Dermis blood vessel endothelial cell (primary cell): ENCODE data around the gene SCAND1. TPM values are rescaled to one million over a fixed set of nuclear protein-coding genes. Genes with fewer than 3 reads are reported as not detected.
"Not testable (repeated sequence)": the region's sequence is repeated elsewhere in the genome, so short reads cannot be mapped to it uniquely, and the experiment has no call there.

ENCODE experiments used
- DNase-seq: peaks from one replicate; pipeline ENCODE4 v3.0.0; 2010
- total RNA-seq: library from RNA; depleted of rRNA; stranded (reverse); fragments of >200 nt; gene quantifications from 2 replicates; pipeline ENCODE4 v1.2.3, GENCODE V29; 2014

SCAND1 gene
- total RNA-seq, 1 donor from 2014 or later: 89.0 TPM

GRCh38 chr20:35956616-35957015 is 2.3 kb upstream of the SCAND1 start:
- DNase-seq: no peak

GRCh38 chr20:35954907-35955251 is 577 bp upstream of the SCAND1 start:
- peak; percentile 55 for DNase-seq

GRCh38 chr20:35953387-35954199 is 709 bp downstream of the SCAND1 start:
- DNase-seq: peak; percentile 68

GRCh38 chr20:35952480-35953386 is 1.6 kb downstream of the SCAND1 start:
- DNase-seq: peak; percentile 19

- DNase-seq: not testable (repeated sequence)
Observed at GRCh38 chr20:35952080-35952479, 2.2 kb downstream of the SCAND1 start.

GRCh38 chr20:35950093-35950492 is 4.2 kb downstream of the SCAND1 start:
- no peak for DNase-seq

GRCh38 chr20:35947907-35948306 is 6.4 kb downstream of the SCAND1 start:
- no peak for DNase-seq

GRCh38 chr20:35947489-35947888 is 6.8 kb downstream of the SCAND1 start:
- peak; percentile 50 for DNase-seq

GRCh38 chr20:35942243-35942642 is 12.1 kb downstream of the SCAND1 start:
- no peak for DNase-seq

GRCh38 chr20:35941620-35942019 is 12.7 kb downstream of the SCAND1 start:
- no peak for DNase-seq

GRCh38 chr20:35939264-35939663 is 15.0 kb downstream of the SCAND1 start:
- no peak for DNase-seq

GRCh38 chr20:35934050-35934449 is 20.3 kb downstream of the SCAND1 start:
- DNase-seq: no peak

- DNase-seq: no peak
Observed at GRCh38 chr20:35929301-35929700, 25.0 kb downstream of the SCAND1 start.

- no peak for DNase-seq
Observed at GRCh38 chr20:35920523-35920922, 33.8 kb downstream of the SCAND1 start.

GRCh38 chr20:35918021-35918420 is 36.3 kb downstream of the SCAND1 start:
- DNase-seq: no peak

GRCh38 chr20:35917077-35917476 is 37.2 kb downstream of the SCAND1 start:
- no peak for DNase-seq

GRCh38 chr20:35912881-35913280 is 41.4 kb downstream of the SCAND1 start:
- no peak for DNase-seq

GRCh38 chr20:35910254-35910653 is 44.0 kb downstream of the SCAND1 start:
- DNase-seq: no peak

GRCh38 chr20:35909796-35910195 is 44.5 kb downstream of the SCAND1 start:
- DNase-seq: no peak

GRCh38 chr20:35909176-35909575 is 45.1 kb downstream of the SCAND1 start:
- no peak for DNase-seq

- no peak for DNase-seq
Observed at GRCh38 chr20:35908007-35908406, 46.3 kb downstream of the SCAND1 start.

GRCh38 chr20:35907017-35907701 is 47.1 kb downstream of the SCAND1 start:
- peak; percentile 59 for DNase-seq
